Retinal pigment epithelial cell (primary cell): ENCODE results near the gene IGFALS.

ENCODE experiments used
- DNase-seq: peaks from one replicate; pipeline ENCODE4 v3.0.0-alpha.2; 2010; ENCODE audit warnings: low read depth
- H3K4me3 ChIP-seq: 2 replicates; pipeline ENCODE4 v1.5.1; 2011; ENCODE audit warnings: mild to moderate bottlenecking, low read length, control low read depth, moderate library complexity
- TF ChIP-seq, protein P1 (sequence below): conservative IDR thresholded peaks from 2 replicates; pipeline ENCODE4 v1.5.1; 2011; ENCODE audit warnings: low read depth, low read length, control low read depth, inconsistent platforms

The IGFALS gene

DNA sequence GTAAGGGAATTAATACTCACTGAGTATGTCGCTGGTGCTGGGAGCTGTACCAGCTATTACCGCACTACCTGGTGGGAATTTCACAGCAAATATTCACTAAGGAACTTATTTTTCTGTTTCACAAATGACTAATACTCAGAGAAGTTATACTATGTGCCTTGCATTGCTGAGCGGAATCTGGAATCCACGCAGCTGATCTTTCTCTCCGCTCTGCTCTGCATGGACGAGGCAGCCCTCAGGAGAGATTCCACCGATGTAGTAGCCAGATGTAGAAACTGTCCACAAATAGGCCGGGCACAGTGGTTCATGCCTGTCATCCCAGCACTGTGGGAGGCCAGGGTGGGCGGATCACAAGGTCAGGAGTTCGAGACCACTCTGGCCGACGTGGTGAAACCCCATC, 39.3 kb downstream of the IGFALS start:
- TF ChIP-seq, protein P1, sequence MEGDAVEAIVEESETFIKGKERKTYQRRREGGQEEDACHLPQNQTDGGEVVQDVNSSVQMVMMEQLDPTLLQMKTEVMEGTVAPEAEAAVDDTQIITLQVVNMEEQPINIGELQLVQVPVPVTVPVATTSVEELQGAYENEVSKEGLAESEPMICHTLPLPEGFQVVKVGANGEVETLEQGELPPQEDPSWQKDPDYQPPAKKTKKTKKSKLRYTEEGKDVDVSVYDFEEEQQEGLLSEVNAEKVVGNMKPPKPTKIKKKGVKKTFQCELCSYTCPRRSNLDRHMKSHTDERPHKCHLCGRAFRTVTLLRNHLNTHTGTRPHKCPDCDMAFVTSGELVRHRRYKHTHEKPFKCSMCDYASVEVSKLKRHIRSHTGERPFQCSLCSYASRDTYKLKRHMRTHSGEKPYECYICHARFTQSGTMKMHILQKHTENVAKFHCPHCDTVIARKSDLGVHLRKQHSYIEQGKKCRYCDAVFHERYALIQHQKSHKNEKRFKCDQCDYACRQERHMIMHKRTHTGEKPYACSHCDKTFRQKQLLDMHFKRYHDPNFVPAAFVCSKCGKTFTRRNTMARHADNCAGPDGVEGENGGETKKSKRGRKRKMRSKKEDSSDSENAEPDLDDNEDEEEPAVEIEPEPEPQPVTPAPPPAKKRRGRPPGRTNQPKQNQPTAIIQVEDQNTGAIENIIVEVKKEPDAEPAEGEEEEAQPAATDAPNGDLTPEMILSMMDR, result no peak
- no peak overlapping the region for H3K4me3 ChIP-seq
- no peak for DNase-seq

DNA sequence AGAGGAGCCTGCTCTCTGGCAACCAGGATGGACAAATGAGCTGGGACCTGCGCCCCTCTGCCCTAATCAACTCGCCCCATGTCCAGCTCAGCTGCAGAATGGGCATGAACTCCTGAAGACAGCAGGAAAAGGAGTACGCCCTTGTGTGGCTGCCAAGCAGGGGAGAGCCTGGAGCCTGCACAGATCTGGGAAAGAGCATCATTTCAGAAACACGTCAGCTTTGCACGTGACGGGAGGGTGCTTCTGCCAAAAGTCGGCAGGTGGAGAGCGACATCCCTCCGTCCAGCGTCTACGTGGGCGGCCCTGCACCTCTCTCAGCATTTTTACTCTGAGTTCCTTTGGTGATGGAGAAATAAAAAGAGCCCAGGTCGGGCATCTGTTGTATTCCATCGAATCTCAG, 40.7 kb downstream of the IGFALS start:
- no peak overlapping the region for H3K4me3 ChIP-seq
- no peak for DNase-seq
- TF ChIP-seq, protein P1, result no peak

DNA sequence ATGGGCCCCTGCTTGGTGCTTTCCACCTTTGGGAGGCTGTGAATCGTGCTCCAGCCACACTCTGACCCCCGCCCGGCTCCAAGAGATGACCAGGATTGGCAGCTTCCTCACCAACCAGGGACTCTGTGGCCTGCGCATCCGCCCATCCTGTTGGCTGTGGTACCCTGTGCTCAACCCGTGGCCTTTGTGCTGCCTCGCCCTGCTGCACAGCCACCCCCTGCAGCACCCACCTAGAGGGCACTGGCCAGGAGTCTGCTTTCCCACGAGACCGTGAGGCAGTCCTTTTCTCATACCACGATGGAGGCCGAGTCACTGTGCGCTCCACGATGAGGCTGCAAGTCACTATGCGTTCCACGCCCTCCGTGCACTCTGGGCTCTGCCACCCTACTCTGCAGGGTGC, 41.6 kb downstream of the IGFALS start:
- DNase-seq, result no peak

DNA sequence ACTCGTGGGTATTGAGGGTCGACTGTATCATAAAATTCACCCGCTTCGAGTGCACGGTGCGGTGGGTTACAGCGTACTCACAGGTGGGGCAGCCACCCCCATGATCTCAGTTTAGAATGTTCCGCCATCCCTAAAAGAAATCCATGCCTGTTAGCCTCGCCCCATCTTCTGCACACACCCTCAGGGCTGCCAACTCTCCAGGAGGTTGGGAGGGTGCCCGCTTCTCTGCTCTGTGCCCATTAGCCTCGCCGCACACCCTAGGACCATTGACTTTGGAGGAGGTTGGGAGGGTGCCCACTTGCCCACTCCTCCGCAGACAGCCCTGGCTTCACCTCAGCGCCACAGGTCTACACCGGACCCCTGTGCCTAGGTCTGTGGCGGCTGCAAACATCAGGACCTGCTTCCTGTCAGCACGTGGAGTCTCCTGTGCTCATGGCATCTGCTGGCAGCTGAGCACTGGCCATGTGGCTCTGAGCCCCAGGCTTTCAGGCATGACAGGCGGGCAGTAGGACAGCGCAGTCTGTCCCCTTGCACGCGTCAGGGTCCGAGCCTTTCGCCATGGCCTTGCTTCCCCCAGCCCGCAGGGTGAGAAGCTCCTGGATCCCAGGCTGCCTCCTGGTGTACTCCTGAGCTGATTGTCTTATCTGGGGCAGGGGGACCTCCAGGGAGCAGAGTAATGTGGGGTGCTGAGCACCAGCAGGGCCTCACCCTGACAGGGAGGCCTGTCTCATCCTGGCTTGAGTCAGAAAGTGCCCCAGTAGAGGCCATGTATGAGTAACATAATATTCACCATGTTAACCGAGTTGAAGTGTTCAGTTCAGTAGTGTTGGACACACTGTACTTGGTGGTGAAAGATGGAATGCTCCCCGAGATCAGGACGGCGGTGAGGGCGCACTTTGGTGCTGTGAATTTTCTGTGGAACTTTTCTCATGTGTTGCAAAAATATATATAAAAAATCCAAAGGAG, 44.1 kb downstream of the IGFALS start:
- no peak for DNase-seq
- TF ChIP-seq, protein P1, result no peak
- no peak overlapping the region for H3K4me3 ChIP-seq

More for the DNA sequence above, 41.6 kb downstream of the IGFALS start:
- H3K4me3 ChIP-seq, result no peak overlapping the region
- TF ChIP-seq, protein P1, result no peak

DNA sequence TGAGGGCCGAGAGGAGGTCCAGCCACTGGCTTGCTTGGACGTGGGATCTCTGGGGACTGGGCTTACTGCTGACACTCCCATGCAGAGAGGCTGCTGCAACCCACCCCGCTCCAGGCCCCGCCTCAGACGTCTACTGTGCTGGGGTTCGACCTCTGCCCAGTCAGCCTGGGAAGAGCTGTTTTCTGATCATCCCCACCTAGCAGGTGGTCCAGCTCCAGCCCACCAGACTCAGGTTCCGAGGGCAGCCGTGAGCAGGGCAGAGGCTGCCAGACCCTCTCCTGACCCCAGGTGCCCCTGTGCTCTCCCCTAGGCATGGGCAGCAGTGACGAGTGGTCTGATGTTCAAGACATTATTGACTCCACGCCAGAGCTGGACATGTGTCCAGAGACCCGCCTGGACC, 45.6 kb downstream of the IGFALS start:
- H3K4me3 ChIP-seq, result no peak overlapping the region
- TF ChIP-seq, protein P1, result no peak
- no peak for DNase-seq

DNA sequence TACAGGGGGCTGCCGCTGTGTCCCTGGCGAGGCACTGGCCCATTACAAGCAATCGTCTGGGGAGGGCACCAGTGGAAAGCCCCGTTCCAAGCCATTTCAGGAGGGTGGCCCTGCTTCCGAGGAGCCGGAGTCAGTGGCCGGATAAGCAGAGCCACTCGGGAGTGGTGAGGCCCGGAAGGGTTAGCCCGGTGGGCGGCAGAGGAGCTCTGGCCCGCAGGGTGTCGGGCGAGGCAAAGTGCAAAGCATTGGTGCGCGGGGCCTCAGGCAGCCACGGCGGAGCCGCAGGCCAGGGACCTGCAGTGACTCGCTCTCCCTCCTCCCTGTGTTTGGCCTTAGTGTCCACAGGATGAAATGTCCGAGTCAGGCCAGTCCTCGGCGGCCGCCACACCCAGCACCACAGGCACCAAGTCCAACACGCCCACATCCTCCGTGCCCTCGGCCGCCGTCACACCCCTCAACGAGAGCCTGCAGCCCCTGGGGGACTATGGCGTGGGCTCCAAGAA, 46.8 kb downstream of the IGFALS start:
- TF ChIP-seq, protein P1, result no peak
- H3K4me3 ChIP-seq, result no peak overlapping the region
- no peak for DNase-seq
